GM21423 (cell line): Measurements from ENCODE around the gene FGFR4.

Source experiments
- ATAC-seq: cut with Tn5 transposase; IDR thresholded peaks from one replicate; pipeline ENCODE4 v1.9.1; 2021; ENCODE audit warnings: mild to moderate bottlenecking, moderate library complexity; ENCODE audit not compliant: unreplicated experiment

The FGFR4 gene

DNA sequence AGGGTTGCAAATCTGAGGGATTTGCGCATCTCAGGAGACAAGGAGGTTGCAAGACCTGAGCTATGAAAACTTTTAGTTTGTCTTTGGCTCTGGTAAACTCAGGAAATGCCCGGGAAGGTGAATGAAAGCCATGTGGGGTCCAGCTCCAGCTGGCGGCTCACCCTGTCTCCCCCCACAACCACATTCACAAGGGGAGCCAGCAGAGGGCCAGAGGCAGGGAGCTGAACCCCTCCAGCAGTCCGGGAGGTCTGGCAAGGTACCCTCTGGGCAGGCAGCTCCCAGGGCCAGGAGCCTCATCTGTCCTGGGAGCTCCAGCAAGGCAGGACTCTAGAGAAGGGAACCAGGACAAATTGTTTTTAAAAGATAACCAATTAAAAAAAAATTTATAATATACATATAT lies 2.5 kb upstream of the FGFR4 start:
- ATAC-seq: no peak

DNA sequence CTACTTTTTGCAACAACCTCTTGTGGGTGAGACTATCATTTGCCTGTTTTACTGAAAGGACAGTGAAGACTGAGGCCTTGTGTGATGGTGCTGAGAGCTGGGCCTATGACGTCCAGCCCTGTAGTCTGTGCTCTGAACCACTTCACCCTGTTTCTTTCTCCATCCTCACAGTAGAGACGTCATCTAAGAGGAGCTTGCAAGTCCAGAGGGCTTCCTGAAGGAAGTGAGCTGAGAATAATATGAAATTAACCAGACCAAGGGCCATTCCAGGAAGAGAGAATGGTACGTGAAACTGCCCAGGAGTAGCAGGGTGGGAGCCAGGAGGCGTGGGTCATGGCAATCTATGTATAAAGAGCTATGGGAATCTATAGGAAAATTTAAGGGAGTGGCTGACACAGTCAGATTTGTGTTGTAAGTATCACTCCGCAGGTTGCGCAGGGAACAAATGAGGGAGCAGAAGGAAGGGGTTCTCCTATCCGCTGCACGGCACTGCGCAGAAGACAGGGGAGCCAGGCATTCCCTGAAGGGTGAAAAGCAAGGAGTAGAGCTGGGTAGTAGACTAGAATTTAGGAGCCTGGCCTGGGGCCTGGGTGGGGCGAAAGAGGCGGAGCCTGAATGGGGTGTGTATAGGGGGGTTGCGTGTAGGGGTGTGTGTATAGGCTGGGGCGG lies 596 bp upstream of the FGFR4 start:
- ATAC-seq: no peak

DNA sequence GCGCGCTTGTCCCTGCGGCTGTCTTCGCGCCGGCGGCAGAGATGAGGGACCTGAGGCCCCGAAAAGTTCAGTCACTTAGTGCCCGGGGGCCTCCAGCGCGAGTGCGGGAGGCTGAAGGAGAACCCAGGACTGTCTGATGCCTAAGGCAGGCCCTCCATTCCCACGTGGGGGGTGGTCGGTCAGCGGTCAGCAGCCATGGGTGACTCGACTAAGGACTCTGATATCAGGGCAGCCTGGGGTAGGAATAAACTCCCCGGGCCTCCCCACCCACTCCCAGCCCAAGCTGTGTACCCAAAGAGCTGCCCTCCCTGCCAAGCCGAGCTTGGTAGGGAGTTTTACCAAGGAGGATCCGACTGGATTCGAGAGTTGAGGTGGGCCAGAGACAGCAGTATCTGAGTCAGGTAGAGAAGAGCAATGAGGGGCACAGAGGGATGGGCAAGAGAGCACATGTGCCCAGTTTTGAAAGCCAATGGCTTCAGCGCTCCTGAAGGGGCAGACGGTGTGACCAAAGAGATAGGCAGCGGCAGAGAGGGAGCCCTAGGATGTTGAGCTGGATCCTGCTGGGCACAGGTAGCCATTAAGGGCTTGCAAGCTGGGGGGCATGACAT lies 787 bp downstream of the FGFR4 start:
- no peak for ATAC-seq

DNA sequence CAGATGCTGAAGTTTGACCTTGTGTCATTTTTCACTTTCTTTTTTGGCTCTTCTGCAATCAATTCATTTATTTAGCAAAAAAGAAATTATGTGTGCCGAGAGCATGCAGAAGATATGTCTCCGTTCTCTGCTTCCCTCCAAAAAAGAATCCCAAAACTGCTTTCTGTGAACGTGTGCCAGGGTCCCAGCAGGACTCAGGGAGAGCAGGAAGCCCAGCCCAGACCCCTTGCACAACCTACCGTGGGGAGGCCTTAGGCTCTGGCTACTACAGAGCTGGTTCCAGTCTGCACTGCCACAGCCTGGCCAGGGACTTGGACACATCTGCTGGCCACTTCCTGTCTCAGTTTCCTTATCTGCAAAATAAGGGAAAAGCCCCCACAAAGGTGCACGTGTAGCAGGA lies 2.4 kb downstream of the FGFR4 start:
- ATAC-seq: no peak

DNA sequence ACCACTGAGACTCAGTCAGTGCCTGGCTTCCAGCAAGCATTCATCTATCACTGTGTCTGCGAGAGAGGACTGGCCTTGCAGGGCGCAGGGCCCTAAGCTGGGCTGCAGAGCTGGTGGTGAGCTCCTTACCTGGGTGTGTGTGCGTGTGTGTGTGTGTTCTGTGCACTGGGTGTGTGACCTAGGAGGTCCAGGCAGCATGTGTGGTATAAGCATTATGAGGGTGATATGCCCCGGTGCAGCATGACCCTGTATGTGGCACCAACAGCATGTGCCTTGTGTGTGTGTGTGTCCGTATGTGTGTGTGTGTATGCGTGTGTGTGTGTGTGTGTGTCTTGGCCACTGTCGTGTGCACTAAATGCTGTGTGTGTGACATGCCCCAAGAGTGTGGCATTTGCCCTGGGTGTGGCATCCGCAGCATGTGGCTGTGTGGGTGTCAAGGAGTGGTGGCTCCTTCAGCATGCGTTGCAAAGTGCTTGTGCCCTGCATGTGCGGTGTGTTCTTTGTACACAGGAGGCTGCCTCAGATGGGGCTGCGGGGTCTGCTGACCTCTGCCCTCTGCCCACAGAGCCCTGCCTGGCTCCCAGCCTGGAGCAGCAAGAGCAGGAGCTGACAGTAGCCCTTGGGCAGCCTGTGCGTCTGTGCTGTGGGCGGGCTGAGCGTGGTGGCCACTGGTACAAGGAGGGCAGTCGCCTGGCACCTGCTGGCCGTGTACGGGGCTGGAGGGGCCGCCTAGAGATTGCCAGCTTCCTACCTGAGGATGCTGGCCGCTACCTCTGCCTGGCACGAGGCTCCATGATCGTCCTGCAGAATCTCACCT lies 3.3 kb downstream of the FGFR4 start:
- no peak for ATAC-seq

DNA sequence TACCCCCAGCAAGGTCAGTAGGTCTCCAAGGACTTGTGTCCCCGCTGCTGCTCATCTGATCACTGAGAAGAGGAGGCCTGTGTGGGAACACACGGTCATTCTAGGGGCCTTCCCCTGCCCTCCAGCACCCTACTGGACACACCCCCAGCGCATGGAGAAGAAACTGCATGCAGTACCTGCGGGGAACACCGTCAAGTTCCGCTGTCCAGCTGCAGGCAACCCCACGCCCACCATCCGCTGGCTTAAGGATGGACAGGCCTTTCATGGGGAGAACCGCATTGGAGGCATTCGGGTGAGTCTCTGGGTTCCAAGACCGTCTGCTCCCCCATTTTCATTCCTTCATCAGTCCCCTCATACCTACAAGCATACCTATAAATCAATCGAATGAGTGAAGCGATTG lies 4.1 kb downstream of the FGFR4 start:
- ATAC-seq: no peak

DNA sequence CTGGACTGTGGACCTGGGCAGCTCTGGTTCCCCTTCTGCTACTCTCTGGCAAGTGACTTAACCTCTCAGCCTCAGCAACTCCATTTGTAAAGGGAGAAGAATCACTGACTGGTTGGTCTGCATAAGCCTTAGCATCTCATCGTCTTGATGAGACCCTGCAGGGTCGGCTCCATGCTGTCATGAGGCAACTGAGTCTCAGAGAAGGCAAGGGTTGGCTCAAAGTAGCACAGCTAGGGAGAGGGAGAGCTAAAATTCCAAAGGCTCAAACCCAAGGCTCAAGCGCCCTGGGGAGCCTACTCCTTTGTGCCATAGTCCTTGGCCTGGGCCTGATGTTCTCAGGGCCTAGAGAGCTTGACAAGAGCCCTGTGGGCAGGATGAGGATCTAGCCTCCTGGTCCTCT lies 4.5 kb downstream of the FGFR4 start:
- no peak for ATAC-seq

DNA sequence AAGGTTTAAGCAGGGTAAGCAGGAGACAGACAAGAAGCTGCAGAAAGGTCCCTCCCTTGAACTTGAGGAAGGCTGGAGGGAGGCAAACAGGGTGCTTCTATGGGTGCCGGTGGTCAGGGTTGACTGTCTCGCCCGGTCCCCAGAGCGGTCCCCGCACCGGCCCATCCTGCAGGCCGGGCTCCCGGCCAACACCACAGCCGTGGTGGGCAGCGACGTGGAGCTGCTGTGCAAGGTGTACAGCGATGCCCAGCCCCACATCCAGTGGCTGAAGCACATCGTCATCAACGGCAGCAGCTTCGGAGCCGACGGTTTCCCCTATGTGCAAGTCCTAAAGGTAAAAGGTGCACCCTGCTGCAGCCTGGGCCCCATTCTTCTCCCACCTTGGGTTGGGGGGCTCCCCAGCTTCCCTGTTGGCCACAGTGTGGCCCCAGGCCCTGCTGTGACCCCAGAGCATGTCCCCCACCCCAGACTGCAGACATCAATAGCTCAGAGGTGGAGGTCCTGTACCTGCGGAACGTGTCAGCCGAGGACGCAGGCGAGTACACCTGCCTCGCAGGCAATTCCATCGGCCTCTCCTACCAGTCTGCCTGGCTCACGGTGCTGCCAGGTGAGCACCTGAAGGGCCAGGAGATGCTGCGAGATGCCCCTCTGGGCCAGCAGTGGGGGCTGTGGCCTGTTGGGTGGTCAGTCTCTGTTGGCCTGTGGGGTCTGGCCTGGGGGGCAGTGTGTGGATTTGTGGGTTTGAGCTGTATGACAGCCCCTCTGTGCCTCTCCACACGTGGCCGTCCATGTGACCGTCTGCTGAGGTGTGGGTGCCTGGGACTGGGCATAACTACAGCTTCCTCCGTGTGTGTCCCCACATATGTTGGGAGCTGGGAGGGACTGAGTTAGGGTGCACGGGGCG lies 5.7 kb downstream of the FGFR4 start:
- ATAC-seq: no peak

DNA sequence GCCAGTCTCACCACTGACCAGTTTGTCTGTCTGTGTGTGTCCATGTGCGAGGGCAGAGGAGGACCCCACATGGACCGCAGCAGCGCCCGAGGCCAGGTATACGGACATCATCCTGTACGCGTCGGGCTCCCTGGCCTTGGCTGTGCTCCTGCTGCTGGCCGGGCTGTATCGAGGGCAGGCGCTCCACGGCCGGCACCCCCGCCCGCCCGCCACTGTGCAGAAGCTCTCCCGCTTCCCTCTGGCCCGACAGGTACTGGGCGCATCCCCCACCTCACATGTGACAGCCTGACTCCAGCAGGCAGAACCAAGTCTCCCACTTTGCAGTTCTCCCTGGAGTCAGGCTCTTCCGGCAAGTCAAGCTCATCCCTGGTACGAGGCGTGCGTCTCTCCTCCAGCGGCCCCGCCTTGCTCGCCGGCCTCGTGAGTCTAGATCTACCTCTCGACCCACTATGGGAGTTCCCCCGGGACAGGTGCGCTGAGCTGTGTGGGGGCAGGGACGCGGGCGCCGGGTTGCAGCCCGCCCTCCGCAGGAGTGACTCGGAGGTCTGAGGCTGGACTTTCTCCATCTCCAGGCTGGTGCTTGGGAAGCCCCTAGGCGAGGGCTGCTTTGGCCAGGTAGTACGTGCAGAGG lies 6.5 kb downstream of the FGFR4 start:
- ATAC-seq: no peak

DNA sequence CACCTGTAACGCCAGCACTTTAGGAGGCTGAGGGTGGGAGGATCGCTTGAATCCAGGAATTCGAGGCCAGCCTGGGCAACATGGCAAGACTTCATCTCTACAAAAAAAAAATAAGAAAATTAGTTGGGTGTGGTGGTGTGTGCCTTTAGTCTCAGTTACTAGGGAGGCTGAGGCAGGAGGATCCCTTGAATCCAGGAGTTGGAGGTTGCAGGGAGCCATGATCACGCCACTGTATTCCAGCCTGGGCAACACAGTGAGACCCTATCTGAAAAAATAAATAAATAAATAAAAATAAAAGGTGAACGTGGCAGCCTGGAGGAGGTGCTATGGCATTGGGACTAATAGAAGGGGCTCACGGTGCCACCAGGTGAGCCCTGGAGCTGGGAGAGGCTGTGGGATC lies 7.1 kb downstream of the FGFR4 start:
- ATAC-seq: no peak

DNA sequence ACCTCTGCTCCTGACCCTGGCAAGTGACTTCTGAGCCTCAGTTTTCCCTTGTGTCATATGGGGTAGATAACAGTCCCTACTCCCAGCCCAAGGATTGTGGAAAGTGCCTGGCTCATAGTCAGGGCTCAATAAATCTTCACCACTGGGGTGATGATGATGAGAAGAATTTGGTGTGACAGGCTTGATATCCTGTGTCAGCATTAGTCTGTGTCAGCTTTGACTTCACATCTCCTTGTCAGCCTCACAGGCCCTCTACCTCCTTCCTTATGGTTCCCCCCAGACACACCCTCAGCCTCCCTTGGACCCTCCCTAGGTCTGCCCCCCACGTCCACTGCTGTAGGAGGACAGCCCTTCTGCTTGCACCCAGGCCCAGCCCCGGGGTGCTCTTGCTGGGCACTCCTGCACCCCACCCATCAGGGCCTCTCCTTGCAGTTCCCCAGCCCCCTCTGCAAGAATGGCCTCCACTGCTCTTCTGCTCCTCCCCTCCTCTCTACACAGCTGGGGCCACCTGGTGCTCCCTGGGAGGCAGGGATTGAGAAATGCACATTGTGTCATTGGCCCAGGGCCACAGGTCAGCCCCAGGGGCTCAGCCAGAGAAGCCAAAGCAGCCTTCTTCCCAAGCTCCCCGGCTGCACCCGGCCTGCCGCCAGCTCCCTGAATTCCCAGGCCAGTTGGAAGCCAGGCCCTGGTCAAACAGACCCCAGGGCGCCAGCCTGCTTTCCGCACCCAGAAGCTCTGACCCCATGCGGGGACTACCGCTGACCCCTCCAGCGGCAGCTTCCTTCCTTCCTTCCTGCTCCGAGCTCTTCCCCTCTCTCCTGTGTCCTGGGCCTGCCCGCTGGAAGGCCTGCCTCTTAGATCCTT lies 7.7 kb downstream of the FGFR4 start:
- ATAC-seq: no peak

DNA sequence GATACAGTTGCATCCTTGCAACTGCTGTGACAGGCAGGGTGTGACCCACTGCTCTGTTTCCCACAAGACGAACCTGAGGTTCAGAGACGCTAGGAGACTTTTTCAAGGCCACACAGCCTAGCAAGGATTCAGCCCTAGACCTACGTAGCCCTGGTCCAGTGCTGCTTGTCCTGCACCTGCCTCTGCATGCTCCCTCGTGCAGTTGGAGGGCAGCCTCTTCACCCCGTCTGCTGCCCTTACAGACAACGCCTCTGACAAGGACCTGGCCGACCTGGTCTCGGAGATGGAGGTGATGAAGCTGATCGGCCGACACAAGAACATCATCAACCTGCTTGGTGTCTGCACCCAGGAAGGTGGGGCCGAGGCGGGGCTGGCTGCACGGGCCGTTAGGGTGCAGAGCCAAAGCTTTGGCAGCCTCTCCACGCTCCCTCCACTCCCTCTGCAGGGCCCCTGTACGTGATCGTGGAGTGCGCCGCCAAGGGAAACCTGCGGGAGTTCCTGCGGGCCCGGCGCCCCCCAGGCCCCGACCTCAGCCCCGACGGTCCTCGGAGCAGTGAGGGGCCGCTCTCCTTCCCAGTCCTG lies 8.5 kb downstream of the FGFR4 start:
- no peak for ATAC-seq

DNA sequence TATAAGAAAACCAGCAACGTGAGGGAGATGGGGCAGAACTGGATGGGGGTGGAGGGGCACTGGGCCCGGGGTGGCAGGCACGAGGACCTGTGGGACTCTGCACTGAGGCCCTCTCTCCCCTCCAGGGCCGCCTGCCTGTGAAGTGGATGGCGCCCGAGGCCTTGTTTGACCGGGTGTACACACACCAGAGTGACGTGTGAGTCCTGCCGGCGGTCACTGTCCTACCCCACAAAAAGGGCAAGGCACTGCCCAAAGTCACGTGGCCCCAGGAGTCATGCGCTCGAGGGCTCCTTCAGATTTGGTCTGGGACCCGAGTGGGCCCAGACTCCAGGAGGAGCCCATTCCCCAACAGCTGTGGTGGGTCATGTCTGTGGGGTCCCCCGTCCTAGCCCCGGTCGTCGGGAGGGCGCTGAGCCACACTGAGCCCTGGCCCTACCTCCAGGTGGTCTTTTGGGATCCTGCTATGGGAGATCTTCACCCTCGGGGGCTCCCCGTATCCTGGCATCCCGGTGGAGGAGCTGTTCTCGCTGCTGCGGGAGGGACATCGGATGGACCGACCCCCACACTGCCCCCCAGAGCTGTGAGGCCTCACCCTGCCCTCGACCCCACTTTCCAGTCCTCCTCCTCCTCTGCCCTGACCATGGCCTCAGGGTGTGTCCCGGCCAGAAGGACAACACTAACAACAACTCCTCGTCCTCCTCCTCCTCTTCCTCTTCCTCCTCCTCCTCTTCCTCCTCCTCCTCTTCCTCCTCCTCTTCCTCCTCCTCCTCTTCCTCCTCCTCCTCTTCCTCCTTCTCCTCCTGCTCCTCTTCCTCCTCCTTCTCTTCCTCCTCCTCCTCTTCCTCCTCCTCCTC lies 9.7 kb downstream of the FGFR4 start:
- ATAC-seq: no peak

DNA sequence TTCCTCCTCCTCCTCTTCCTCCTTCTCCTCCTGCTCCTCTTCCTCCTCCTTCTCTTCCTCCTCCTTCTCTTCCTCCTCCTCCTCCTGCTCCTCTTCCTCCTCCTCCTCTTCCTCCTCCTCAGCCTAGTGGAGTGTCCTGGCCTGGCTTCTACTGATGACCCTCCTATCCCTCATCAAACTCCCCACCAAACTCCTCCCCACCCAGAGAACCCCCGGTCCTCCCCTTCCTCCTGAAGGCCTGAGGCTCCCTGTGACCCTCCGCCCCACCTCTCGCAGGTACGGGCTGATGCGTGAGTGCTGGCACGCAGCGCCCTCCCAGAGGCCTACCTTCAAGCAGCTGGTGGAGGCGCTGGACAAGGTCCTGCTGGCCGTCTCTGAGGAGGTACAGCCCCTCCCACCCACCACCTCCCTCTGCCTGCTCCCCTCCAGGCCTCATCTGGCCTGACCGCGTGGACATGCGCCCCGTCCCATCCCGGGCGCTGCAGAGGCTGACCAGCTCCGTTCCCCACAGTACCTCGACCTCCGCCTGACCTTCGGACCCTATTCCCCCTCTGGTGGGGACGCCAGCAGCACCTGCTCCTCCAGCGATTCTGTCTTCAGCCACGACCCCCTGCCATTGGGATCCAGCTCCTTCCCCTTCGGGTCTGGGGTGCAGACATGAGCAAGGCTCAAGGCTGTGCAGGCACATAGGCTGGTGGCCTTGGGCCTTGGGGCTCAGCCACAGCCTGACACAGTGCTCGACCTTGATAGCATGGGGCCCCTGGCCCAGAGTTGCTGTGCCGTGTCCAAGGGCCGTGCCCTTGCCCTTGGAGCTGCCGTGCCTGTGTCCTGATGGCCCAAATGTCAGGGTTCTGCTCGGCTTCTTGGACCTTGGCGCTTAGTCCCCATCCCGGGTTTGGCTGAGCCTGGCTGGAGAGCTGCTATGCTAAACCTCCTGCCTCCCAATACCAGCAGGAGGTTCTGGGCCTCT lies 10.6 kb downstream of the FGFR4 start:
- ATAC-seq: no peak

DNA sequence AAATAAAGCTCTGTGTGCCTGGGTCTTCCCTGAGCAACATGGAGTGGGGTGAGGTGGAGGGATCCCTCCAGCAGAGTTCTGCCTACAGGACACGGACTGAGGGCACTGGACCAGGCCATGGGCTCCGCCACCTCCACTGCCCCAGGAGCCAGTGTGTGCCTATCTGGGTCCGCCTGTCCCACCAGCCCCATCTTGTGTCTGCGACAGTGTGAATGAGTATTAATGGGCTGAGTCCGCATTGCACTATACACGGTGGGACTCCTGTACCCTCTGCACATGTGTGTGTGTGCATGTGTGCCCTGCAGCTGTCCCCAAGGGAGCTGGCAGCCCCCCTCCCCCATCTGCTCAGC lies 11.4 kb downstream of the FGFR4 start:
- ATAC-seq: no peak

DNA sequence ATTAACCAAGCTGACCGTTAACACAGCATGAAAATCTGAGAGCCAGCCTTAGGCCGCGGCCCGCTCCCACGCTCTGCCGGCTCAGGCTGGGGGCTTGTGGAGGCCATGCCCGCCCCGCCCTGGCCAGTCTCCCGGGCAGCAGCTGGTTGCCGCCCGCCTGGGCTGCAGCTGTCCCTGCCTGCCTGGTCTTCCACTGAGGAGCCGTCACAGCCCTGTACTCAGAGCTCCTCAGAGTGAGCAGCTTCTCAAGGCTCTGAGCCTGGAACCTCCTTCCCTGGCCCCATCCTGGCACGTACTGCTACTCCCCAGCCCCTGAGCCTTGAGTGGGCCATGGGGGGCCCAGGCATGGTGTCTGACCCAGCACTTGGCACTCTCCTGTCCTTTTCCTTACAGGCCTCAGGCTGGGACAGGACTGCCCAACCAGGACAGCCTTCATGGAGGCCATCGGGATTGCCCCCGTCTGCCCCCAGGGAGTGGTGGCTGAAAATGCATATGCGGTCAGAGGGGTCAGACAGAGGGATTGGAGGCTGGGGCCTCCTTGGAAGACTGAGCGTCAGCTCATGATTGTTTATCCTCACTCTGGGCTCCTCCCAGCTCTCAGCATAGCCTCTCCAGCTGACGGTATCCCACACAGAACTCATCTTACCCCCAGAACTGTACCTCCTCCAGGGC lies 11.9 kb downstream of the FGFR4 start:
- ATAC-seq: no peak
